UCSD-AML1 (cell line): ENCODE data around the gene PIWIL4.
"Not testable (repeated sequence)": the region's sequence is repeated elsewhere in the genome, so short reads cannot be mapped to it uniquely, and the experiment has no call there.

Experiments used
- DNase-seq: peaks from one replicate; lab custom pipeline; 2025; ENCODE audit not compliant: unreplicated experiment; lab: John Stamatoyannopoulos, UW

The PIWIL4 gene

GRCh38 chr11:94635072-94635471, 67.9 kb downstream of the PIWIL4 start:
- DNase-seq, result no peak

DNA sequence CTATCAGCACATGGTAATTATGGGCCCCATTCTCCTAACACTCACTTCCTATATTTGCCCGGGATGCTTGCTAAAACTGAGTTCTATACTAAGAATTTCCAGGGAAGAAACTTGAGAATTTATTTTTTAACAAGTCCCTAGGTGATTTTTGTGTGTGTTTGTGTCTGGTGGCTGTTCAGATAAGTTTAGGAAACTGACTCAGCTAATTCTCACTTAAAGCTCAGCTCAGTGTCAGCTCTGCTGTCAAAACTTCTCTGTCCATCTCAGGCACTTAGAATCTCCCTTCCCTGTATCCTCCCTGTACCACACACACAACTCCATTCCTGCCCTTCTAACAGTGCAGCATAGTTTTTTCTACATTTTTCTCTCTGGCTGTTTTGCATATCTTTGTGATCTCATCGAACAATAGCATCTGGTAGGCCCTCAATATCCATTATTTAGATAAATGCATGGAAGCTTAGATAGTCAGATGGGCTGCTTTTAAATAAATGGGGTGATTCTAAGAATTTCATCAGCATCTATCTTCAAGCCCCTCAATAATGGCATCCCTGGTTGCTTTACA, 69.3 kb downstream of the PIWIL4 start:
- no peak for DNase-seq

DNA sequence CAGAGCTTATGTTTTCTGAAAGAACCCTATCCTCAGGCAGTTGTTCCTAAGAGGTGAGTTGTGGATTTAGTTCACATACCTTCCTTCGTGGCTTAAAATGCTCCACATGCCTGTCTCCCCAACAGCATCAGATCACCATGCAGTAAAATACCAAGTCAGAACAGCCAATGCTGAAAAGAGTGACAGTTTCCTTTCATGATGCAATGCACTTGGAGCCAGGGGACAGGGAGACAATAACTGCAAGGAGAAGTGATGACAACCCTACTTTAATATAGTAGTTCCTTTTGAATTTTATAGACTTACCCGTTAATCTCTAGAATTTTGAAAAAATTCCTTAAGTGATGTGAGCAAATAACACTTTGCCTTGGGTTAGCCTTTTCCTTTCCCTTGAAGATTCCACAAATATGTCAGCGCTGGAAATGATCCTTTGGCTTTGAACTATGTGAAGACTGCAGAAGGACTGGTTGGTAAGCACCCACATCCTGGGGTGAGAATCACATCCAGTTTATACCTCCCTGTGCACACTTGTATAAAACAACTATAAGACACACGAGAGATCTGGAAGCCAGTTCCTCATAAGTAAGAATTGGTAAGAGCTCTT, 71.2 kb downstream of the PIWIL4 start:
- no peak for DNase-seq

DNA sequence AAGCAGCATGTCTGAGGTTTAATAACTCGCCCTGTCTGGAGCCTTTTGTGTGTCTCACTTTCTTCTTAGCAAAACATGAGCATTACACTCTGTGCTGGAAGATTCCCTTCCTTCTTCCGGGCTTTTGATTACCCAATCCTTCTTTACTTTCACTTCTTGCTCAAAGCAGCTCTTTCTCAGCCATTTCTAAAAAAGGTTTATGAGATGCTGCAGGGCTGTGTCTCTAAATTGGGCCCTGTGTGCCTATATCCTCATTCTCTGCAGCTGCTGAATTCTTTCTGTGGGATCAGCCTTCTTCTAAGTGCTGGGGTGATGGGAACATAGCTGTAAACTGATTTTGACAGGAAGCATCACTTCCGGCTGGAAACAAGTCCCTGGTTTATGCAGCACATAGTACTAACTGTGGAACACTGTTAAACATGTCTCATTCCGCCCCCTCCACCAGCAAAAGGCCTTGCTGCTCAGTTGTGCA, 71.8 kb downstream of the PIWIL4 start:
- DNase-seq, result no peak

- no peak for DNase-seq
These were observed 72.9 kb downstream of the PIWIL4 start for GRCh38 chr11:94639901-94640721.

- DNase-seq, result no peak
These were observed 74.1 kb downstream of the PIWIL4 start for GRCh38 chr11:94641167-94641761.

DNA sequence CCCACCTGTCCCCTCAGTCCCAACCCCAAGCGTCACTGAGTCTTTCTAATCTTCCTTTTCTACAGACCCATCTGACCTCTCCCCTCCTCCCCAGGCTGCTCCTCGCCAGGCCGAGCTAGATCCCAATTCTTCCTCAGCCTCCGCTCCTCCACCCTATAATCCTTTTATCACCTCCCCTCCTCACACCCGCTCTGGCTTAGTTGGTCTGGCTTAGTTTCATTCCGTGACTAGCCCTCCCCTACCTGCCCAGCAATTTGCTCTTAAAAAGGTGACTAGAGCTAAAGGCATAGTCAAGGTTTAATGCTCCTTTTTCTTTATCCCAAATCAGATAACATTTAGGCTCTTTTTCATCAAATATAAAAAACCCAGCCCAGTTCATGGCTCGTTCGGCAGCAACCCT, 76.0 kb downstream of the PIWIL4 start:
- DNase-seq, result not testable (repeated sequence)

DNA sequence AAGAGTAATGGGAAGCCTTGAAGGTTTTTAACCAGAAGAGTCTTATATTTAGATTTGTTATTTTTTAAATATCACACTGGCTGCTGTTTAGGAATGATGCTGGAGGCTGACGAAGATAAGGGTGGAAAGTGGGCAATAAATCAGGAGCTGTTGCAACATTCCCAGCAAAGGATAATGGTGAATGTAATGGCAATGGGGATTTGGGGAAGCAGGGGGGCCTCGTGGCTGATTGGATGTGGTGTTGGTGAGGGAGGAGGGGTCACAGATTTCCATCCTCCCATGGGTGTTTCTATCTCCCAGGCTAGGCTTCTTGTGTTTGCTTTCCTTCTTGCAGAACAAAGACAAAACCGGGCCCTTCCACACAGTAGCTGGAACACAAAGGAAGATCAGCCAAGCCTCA, 80.8 kb downstream of the PIWIL4 start:
- no peak for DNase-seq

DNA sequence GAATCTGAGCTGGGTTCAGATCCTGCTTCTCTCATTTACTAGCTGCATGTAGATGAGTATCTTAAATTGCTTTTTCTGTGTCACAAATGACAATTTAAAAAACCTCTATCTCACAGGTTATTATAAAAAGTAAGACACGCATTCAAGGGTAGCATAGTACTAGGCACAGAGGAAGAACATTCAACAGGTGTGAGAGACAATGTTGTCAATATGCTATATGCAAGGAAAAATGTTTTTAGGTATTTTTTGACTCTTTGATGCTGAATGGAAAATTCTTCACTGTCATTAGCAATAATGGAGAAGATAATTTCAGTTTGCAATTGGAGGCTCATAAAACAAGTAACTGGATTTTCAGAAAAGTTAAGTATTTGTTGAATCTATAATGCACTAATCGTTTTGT, 81.6 kb downstream of the PIWIL4 start:
- DNase-seq, result no peak

DNA sequence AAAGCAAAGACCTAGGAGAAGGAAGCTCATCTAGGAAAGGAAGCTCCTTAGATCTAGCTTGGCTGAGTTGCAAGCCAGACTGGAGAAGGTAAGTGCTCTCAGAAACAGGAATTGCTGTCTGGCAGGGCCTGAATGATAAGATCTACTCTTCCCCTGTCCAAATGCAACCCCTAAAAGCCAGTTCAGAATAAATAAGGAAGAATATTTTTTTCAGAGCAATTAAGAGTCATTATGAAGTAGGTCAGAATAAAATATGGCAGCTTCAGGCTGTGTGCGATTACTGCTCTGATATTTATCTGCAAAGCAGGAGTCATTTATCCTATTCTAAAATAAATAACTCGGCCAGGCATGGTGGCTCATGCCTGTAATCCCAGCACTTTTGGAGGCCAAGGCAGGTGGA, 82.1 kb downstream of the PIWIL4 start:
- no peak for DNase-seq

- no peak for DNase-seq
These were observed 82.9 kb downstream of the PIWIL4 start for GRCh38 chr11:94649964-94650623.

GRCh38 chr11:94650756-94651155, 83.6 kb downstream of the PIWIL4 start:
- DNase-seq, result no peak

GRCh38 chr11:94652735-94653284, 85.6 kb downstream of the PIWIL4 start:
- no peak for DNase-seq

DNA sequence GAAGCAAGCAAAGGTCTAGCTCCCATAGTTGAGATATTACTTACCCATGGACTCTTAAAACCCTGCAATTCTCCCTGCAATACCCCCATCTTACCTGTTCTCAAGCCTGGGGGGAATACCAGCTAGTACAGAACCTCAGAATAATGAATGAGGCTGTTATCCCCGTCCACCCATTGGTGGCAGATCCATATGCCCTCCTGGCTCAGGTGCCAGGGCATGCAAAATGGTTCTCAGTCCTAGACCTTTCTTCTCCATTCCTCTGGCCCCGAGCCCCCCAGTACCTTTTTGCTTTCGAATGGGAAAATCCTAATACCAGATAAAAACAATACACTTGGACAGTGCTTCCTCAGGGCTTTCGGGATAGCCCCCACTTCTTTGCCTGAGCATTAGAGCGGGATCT, 86.4 kb downstream of the PIWIL4 start:
- DNase-seq, result no peak

DNA sequence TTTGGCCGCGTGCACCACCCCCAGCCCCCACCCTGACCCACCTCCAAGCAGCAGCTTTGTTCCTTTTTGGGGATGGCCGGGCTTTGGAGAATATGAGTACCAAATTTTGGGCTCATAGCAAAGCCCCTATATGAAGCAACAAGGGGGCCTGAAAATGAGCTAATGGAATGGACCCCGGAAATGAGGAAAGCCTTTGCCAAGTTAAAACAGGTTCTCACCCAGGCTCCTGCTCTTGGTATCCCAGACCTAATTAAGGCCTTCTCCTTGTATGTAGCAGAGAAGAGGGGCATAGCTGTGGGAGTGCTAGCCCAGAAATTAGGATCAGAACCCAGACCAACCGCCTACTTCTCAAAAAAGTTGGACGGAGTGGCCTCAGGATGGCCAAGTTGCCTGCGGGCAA, 87.0 kb downstream of the PIWIL4 start:
- DNase-seq, result no peak

DNA sequence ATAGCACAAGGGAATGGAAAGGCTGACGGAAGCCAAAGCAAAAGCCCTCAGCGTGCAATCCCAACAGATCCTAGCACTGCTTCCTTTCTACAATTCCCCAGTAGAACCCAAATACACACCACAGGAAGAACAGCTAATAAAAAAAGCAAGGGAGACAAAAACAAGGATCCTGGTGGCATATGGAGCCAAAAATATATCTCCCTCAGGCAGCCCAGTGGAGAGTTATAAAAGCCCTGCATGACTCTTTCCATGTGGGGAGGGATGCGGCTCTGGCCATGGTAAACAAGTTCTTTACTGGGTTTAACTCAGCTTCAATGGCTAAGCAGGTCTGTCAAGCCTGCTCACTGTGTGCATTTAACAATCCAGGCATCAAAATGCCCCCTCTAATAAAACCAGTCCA, 88.1 kb downstream of the PIWIL4 start:
- DNase-seq, result no peak

DNA sequence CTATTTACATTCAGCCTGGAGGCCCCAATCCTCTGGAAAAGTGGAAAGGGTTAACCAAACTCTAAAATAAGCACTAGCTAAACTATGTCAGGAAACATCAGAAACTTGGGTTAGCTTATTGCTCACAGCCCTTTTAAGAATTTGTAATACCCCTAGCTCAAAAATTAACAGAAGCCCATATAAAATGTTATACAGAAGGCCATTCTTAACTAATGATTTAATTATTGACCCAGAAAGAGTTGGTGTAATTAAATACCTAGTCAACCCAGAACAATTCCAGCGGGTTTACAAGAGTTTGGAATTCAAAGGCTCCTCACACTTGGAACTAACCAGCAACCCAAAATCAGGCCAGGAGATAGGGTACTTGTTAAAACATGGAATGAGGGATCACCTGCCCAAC, 88.8 kb downstream of the PIWIL4 start:
- no peak for DNase-seq

- no peak for DNase-seq
These were observed 89.8 kb downstream of the PIWIL4 start for GRCh38 chr11:94656968-94657367.

- no peak for DNase-seq
These were observed 90.5 kb downstream of the PIWIL4 start for GRCh38 chr11:94657629-94658028.

- DNase-seq, result no peak
These were observed 91.2 kb downstream of the PIWIL4 start for GRCh38 chr11:94658386-94658785.

DNA sequence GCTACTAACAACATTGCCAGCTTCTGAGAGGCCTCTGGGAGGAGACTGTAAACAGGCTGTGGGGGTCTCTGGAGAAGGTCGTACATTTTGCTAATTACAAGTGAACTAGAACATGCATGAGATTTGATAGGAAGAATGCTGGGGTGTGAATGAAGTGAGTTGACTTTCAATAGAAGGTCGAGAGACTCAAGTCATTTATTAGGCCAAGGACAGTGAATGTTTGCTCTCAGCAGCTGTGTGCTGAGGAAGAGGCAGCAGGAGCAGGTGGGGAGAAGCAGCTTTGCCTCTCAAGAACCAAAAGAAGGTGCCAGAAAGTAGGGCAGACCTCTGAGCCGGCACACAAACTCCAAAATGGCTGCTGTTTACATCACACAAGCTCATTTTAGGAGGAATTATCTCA, 91.7 kb downstream of the PIWIL4 start:
- no peak for DNase-seq
